Common myeloid progenitor, CD34-positive (primary cell): ENCODE data around the gene CDC34.

Source experiments
- CTCF ChIA-PET: fragments of 350-600 bp; sonication (Branson Sonifier 250); formaldehyde crosslinking; loops from one replicate; lab custom pipeline; 2021; ENCODE audit warnings: antibody characterized with exemption; lab: Charles Lee
- POLR2A ChIA-PET: fragments of 350-600 bp; sonication (Branson Sonifier 250); formaldehyde crosslinking; loops from one replicate; lab custom pipeline; 2021; ENCODE audit warnings: antibody characterized with exemption; lab: Charles Lee
- DNase-seq, 3 donors: peaks; one replicate each; pipeline versions ENCODE4 v3.0.0 to v3.0.0-alpha.2; 2013
- H3K27ac ChIP-seq, 2 experiments: 1 replicate in 1 of 2; 2 replicates in 1 of 2; pipeline ENCODE4 v1.7.0; 2013; ENCODE audit warnings: inconsistent platforms in 2 of 2, low read length in 2 of 2, mild to moderate bottlenecking in 2 of 2, low read depth in 1 of 2, moderate library complexity in 1 of 2; ENCODE audit not compliant: severe bottlenecking in 2 of 2, insufficient read depth in 1 of 2, poor library complexity in 1 of 2
- H3K27me3 ChIP-seq, 5 experiments: replicated peaks in 2 of 5; 1 replicate in 3 of 5; 2 replicates in 2 of 5; pipeline versions ENCODE4 v1.6.1 to v1.7.0; 2013; ENCODE audit warnings: low read length in 4 of 5, mild to moderate bottlenecking in 2 of 5, moderate library complexity in 2 of 5, inconsistent platforms in 1 of 5; ENCODE audit not compliant: insufficient read depth in 5 of 5, control insufficient read depth in 4 of 5
- H3K36me3 ChIP-seq, 4 experiments: 1 replicate in 2 of 4; 2 replicates in 2 of 4; pipeline versions ENCODE4 v1.6.1 to v1.7.0; 2013; ENCODE audit warnings: low read length in 3 of 4, control low read depth in 1 of 4, mild to moderate bottlenecking in 1 of 4; ENCODE audit not compliant: control insufficient read depth in 4 of 4, insufficient read depth in 4 of 4
- H3K4me1 ChIP-seq, 4 experiments: 1 replicate in 3 of 4; 2 replicates in 1 of 4; pipeline versions ENCODE4 v1.6.1 to v1.7.1; 2013; ENCODE audit warnings: low read length in 3 of 4, mild to moderate bottlenecking in 3 of 4, control low read depth in 1 of 4, inconsistent platforms in 1 of 4, moderate library complexity in 1 of 4; ENCODE audit not compliant: control insufficient read depth in 4 of 4, insufficient read depth in 4 of 4; ENCODE audit errors: control extremely low read depth in 1 of 4
- H3K4me3 ChIP-seq, 7 experiments: 1 replicate in 4 of 7; 2 replicates in 3 of 7; pipeline versions ENCODE4 v1.5.1 to v1.7.0; 2013; ENCODE audit warnings: mild to moderate bottlenecking in 7 of 7, low read length in 6 of 7, moderate library complexity in 6 of 7, inconsistent platforms in 2 of 7, low read depth in 2 of 7, control low read depth in 1 of 7; ENCODE audit not compliant: insufficient read depth in 4 of 7, control insufficient read depth in 1 of 7; ENCODE audit errors: extremely low read depth in 1 of 7
- H3K9me3 ChIP-seq, 5 experiments: 1 replicate in 4 of 5; 2 replicates in 1 of 5; pipeline versions ENCODE4 v1.6.1 to v1.7.1; 2013; ENCODE audit warnings: low read length in 4 of 5, mild to moderate bottlenecking in 2 of 5, inconsistent platforms in 1 of 5, low read depth in 1 of 5, moderate library complexity in 1 of 5; ENCODE audit not compliant: control insufficient read depth in 4 of 5, insufficient read depth in 2 of 5; ENCODE audit errors: control extremely low read depth in 1 of 5
- WGBS: methylation state at CpG from one replicate; pipeline ENCODE4 v1.1.5; 2013; ENCODE audit not compliant: insufficient coverage; 5-methylcytosine and 5-hydroxymethylcytosine counted together

The CDC34 gene

DNA sequence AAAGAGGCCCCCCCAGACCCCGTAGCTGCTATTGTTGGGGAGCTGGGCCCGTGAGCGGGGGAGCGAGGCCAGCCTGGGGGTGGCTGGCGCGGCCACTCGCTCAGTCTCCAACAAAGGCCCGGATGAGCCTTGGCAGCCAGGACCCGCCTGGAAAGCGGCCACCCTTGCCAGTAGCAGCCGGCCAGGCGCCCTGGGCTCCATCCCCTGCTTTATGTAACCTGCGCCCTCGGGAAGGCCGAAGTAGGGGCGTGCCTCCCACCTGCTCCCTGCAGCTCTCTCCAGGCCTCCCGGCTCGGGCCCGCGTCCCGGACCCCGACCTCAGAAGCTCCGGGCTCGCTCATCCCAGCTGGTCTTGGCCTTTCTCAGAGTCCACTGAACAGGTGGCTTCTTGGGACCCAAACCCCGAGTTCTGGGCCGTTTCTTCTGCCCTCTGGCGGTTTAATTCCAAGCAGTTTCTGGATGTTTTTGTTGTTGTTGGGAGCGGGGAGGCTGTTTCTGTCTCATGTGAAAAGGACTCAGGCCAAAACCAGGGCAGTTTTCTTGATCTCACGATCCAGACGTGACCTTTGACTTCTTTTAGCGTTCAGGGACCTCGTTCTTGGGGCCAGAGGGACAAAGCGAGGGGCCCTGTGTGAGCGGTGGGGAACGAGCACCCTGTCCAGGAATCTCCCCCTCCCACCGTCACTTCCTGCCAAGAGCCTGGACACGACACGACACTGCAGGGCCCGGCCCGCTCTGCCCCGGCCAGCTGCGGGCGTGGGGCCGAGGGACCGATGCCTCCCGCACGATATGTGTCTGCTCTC, 1.2 kb downstream of the CDC34 start:
- POLR2A ChIA-PET: interaction anchor here (1.0 to 1.9 kb wide), 3 partner anchors 22 to 23 kb away, joined by 3 to 10 read pairs (median 6); no protein-coding TSS in a partner anchor
- H3K4me3 ChIP-seq: peak overlapping the region; percentile 75 to 90 (median 87)
- peak overlapping the region; percentile 72 to 90 for H3K27ac ChIP-seq
- peaks cover 5 to 23% (median 15%) of the 10 kb centered on the region in 4 experiments for H3K36me3 ChIP-seq
- H3K27me3 ChIP-seq: no peaks in the 10 kb centered on the region
- no peaks in the 10 kb centered on the region for H3K9me3 ChIP-seq
- DNase-seq: peak; percentile 63 to 78 (median 78)
- H3K4me1 ChIP-seq: peaks cover 0 to 28% (median 22%) of the 10 kb centered on the region in 4 experiments
- CTCF ChIA-PET: interaction anchor here (1.0 to 6.0 kb wide), 5 partner anchors 10 to 36 kb away, joined by 3 to 56 read pairs (median 5); partner anchors contain the start of gene TPGS1
- WGBS: 1% methylated on average over 43 of the region's 47 CpGs

- peaks cover 8 to 29% (median 21%) of the 10 kb centered on the region in 4 experiments for H3K36me3 ChIP-seq
- peaks cover 0 to 28% (median 22%) of the 10 kb centered on the region in 4 experiments for H3K4me1 ChIP-seq
- H3K27me3 ChIP-seq: no peaks in the 10 kb centered on the region
- ChIA-PET POLR2A (interaction anchor here (1.0 to 1.3 kb wide), 2 partner anchors 22 to 23 kb away, joined by 3 to 6 read pairs; no protein-coding TSS in a partner anchor), CTCF (interaction anchor here (1.0 to 6.0 kb wide), 4 partner anchors 9 to 35 kb away, joined by 3 to 56 read pairs (median 4); no protein-coding TSS in a partner anchor)
- DNase-seq: no peak
- H3K9me3 ChIP-seq: no peaks in the 10 kb centered on the region
- peak overlapping the region; percentile 75 to 90 (median 87) for H3K4me3 ChIP-seq
- 60% methylated on average over 24 of the region's 25 CpGs for WGBS
- peak overlapping the region; percentile 72 to 90 for H3K27ac ChIP-seq
Measured at GRCh38 chr19:533364-534058, 2.0 kb downstream of the CDC34 start.

DNA sequence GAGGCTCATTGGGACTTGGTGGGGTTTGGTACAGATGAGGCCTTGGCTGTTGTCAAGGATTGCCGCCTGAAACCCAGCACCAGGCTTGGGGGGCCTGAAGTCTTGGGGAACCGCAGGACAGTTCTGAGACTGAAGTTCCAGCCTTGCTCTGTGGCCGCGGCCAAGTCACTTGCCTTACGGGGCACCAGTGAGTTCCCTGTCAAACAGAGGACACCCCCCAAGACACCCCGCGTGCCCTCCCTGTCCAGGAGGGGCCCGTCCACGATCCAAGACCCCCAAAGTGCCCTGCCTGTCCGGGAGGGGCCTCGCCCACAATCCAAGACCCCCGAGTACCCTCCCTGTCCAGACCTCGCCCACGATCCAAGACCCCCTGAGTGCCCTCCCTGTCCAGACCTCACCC, 2.5 kb downstream of the CDC34 start:
- ChIA-PET CTCF (interaction anchor here (2.2 kb wide), 1 partner anchor 8 kb away, joined by 6 read pairs; no protein-coding TSS in a partner anchor), POLR2A (no interaction called here)
- Histone ChIP-seq H3K9me3 (no peaks in the 10 kb centered on the region), H3K27me3 (no peaks in the 10 kb centered on the region), H3K4me1 (peaks cover 0 to 28% (median 22%) of the 10 kb centered on the region in 4 experiments), H3K36me3 (peaks cover 9 to 35% (median 26%) of the 10 kb centered on the region in 4 experiments), H3K27ac (peak overlapping the region in 1 of 2 experiments; percentile 90), H3K4me3 (no peak overlapping the region)
- DNase-seq: peak in 2 of 3 donors; percentile 16 to 20
- 93% methylated on average over 7 of the region's 14 CpGs for WGBS

DNA sequence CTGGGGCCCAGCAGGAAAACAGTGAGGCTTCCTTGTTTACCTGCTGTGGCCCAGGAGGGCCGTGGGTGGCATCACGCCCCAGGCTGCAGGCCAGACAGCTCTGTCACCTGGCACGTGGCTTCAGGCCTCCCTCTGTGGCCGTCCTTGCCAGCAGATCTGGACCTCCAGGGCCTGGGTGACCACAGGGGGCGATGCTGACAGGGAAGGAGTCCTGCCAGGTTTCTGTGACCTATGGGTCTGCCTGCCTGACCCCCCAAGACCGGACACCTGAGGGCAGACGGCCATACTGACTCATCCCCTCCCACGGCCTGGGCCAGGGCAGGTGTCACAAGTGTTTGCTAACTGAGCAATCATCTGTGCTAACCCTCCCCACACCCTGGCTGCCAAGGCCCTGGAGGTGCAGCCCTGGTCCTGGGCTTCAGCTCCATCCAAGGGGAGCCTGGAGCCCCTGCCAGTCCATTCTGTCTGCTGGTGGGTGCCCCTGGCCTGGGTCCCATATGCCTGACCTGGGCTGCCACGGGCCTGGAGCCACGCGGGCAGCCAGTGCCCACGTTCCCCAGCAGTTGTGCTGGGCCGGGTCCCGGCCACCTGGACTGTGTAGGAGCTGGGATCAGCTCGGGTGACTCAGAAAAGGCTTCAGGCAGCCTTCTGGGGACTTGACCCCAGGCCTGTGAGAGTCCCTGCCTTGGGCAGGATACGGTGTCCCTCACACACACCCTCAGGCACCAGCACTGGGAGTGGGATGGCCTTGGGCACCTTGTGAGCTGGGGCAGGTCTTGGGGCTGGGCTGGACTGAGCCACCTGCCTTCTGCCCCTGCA, 3.7 kb downstream of the CDC34 start:
- no peak for DNase-seq
- 95% methylated on average over 12 of the region's 16 CpGs for WGBS
- CTCF ChIA-PET: no interaction called here
- Histone ChIP-seq H3K36me3 (peaks cover 9 to 41% (median 30%) of the 10 kb centered on the region in 4 experiments), H3K4me3 (no peak overlapping the region), H3K27me3 (no peaks in the 10 kb centered on the region), H3K4me1 (peaks cover 0 to 27% (median 22%) of the 10 kb centered on the region in 4 experiments), H3K9me3 (no peaks in the 10 kb centered on the region), H3K27ac (no peak overlapping the region)
- POLR2A ChIA-PET: no interaction called here

DNA sequence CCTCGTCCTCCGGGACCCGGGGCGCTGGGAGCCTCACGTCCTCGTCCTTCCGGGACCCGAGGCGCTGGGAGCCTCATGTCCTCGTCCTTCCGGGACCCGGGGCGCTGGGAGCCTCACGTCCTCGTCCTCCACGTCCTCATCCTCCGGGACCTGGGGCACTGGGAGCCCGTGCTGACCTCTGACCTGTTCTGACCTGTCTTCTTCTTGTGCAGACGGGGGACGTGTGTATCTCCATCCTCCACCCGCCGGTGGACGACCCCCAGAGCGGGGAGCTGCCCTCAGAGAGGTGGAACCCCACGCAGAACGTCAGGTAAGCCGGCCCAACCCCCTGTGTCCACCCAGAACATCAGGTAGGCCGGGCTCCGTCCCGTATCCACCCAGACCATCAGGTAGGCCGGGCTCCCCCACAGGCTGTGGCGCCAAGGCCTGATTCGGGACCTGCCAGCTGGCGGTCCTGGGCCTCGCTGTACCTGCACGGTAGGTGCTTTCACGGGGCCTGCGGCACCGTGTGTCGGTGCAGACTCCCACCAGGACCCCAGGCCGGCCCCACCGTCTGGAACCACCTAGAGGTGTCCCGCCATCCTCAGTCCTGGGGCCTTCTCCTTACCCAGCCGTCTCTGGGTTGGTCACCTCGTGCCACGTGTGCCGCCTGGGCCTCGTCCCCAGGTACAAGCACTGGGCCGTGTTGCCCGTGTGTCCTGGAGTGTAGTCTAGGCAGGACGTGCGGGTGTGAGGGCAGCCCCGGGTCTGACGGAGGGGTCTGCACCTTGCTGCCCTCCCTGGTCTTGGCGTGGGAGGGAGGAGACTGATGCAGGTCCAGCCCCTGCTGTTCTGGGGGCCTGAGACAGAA, 4.7 kb downstream of the CDC34 start:
- 94% methylated on average over 53 of the region's 55 CpGs for WGBS
- no peak for DNase-seq
- Histone ChIP-seq H3K4me3 (no peak overlapping the region), H3K27me3 (no peaks in the 10 kb centered on the region), H3K27ac (no peak overlapping the region), H3K9me3 (no peaks in the 10 kb centered on the region), H3K36me3 (peaks cover 9 to 42% (median 31%) of the 10 kb centered on the region in 4 experiments), H3K4me1 (peaks cover 0 to 20% (median 16%) of the 10 kb centered on the region in 4 experiments)
- CTCF ChIA-PET: no interaction called here
- POLR2A ChIA-PET: no interaction called here

- no peaks in the 10 kb centered on the region for H3K9me3 ChIP-seq
- no peak overlapping the region for H3K27ac ChIP-seq
- no peak for DNase-seq
- H3K4me1 ChIP-seq: peaks cover 0 to 20% (median 15%) of the 10 kb centered on the region in 4 experiments
- CTCF ChIA-PET: no interaction called here
- H3K27me3 ChIP-seq: no peaks in the 10 kb centered on the region
- 97% methylated on average over 17 of the region's 26 CpGs for WGBS
- POLR2A ChIA-PET: no interaction called here
- H3K36me3 ChIP-seq: peaks cover 9 to 49% (median 35%) of the 10 kb centered on the region in 4 experiments
- no peak overlapping the region for H3K4me3 ChIP-seq
Measured at GRCh38 chr19:536881-537404, 5.4 kb downstream of the CDC34 start.
